NCI-H2107 (cell line): ENCODE measurements around the gene ZFP36L2.

ENCODE experiments used
- DNase-seq: peaks from one replicate; lab custom pipeline; 2025; lab: John Stamatoyannopoulos, UW

Gene ZFP36L2

DNA sequence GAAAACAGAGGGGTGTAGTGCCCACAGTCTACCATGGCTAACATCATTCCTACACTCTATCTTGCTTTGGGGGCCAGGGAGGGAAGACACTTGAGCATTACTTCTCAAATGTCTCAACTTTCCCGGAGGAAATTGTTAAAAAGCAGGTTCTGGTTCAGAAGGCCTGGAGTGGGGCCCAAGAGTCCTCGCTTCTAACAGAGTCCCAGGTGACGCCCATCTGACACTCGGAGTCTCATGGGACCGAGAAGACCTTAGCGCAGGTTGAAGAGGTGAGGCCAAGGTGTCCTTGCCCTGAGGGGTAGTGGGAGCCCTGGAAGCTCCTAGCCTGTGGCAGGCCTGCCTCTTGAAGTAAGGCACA lies 40.1 kb downstream of the ZFP36L2 start:
- DNase-seq = no peak

GRCh38 chr2:43185146-43185545 lies 41.3 kb downstream of the ZFP36L2 start:
- no peak for DNase-seq

- DNase-seq = no peak
Measured at GRCh38 chr2:43184339-43184895, 42.0 kb downstream of the ZFP36L2 start.

- no peak for DNase-seq
Measured at GRCh38 chr2:43183743-43184142, 42.7 kb downstream of the ZFP36L2 start.

- DNase-seq = no peak
Measured at GRCh38 chr2:43180897-43181296, 45.5 kb downstream of the ZFP36L2 start.

- DNase-seq = no peak
Measured at GRCh38 chr2:43179942-43180341, 46.5 kb downstream of the ZFP36L2 start.

DNA sequence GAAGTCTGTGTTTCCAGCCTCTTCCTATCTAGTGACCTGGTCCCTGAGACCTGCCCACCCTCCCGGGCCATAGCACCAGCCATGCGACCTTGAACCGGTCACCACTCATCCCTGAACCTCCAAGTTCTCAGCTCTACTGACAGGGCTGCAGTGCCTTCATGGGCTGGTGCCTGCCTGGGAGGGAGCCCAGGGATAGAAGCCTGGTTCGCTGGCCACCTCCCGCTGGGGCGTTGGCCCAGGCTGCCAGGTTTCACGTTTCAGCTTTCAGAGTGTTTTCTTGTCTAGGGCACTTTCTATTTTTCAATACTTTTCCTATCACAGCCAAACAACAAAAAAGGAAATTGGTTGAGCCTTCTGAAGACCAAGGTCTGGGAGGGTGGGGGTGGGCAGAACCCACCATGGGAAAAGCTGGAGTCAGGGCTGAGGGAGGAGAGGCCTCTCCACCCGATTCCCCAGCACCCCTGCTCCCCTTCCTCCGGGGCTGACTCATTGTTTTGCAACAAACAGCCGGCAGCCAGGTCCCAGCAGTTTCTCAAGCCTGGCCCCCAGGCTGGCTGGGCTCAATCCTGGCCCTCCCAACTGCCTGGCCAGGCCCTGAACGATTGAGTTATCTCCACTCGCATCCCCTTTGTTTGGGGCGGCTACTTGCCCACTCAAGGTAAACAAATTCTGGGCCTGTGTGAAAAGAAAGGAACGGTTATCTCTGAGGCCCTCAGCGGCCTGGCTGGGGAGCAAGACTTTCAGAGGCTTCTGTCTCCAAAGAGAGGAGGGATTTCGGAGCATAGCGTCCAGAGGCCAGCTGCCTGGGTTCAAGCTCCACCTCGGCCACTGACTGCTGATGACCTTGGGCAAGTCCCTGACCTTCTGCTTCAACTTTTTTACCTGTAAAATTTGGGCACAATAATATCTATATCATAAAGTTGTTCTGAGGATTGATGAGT lies 47.5 kb downstream of the ZFP36L2 start:
- peak; percentile 63 for DNase-seq

DNA sequence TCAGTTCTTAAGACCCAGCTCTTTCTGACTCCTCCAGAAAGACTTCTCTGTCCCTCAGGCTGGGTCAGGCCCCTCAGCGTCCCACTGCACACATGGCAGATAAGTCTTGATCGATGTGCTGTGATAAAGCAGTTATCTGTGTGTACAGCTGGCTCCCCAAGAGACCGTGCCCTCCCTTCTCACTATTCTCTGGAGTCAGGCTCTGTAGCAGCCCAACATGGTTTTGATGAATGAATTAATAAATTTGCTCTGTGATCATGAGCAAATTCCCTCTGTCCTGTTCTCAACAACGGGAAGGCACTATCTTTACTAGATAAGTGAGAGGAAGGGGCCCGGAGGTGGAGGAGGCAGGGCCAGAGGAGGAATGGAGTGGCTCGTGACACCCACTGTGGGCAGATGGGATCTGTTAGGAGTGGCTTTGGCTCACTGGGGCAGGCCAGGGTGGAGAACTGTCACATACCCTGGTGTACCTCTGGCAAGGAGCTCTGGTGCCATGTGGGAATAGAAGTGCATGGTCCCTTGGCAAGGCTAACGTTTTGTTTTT lies 48.3 kb downstream of the ZFP36L2 start:
- no peak for DNase-seq

GRCh38 chr2:43176449-43176848 lies 50.0 kb downstream of the ZFP36L2 start:
- DNase-seq = no peak

DNA sequence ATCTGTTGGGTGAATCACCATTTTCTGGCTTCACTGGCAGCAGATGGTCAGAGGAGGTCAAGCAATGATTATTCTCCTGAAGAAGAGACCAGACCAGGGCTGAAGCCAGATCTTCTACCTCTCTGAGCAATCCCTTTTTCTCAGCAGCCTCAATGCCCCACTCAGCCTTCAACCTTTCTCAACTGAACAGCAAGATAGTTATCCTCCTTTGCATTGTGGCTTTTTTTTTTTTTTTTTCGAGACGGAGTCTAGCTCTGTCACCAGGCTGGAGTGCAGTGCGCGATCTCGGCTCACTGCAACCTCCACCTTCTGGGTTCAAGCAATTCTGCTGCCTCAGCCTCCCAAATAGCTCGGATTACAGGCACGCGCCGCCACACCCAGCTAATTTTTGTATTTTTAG lies 50.5 kb downstream of the ZFP36L2 start:
- DNase-seq = no peak

- no peak for DNase-seq
Measured at GRCh38 chr2:43175020-43175441, 51.4 kb downstream of the ZFP36L2 start.

DNA sequence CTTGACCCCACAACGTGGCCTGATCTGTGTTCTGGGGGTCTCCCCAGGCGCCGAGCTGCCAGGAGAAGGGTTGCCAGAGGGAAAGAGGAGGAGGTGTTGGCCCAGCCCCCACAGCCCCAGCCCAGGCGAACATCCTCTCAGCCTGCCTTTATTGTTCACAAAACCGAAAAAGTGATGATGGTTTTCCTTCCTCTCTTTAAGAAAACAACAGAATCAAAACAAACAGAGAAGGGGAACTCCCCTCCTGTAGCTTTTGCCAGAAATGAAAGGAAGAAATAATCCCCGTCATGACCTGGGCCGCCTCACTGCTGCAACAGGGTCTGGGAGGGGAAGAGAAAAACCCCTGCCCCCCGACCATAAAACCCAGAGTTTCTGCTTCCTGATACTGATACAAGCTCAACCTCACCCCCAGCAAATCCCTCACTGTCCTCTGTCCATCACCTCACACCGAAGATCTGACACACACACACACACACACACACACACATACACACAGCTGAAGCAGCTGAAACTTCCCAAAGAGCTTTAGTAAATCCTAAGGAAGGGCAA lies 52.0 kb downstream of the ZFP36L2 start:
- no peak for DNase-seq
